Karpas-422 (cell line): ENCODE results near the gene USP30. TPM values are rescaled to one million over a fixed set of nuclear protein-coding genes. Genes with fewer than 3 reads are reported as not detected.

Experiments
- DNase-seq: peaks from one replicate; pipeline ENCODE4 v3.0.0-alpha.2; 2015
- H2AFZ ChIP-seq: fragments of 200-600 bp; sonication (generic); 2 replicates; pipeline ENCODE4 v1.6.1; 2014; ENCODE audit warnings: antibody characterized with exemption, low read length, mixed read lengths
- H3K27ac ChIP-seq: fragments of 200-600 bp; sonication (generic); 2 replicates; pipeline ENCODE4 v1.5.1; 2014; ENCODE audit warnings: mild to moderate bottlenecking, low read length, moderate library complexity
- H3K27me3 ChIP-seq: fragments of 200-600 bp; sonication (generic); 2 replicates; pipeline ENCODE4 v1.6.1; 2014; ENCODE audit warnings: low read length, mixed read lengths
- H3K36me3 ChIP-seq: fragments of 200-600 bp; sonication (generic); 2 replicates; pipeline ENCODE4 v1.6.1; 2014; ENCODE audit warnings: low read length, mixed read lengths; ENCODE audit not compliant: insufficient read depth
- H3K4me1 ChIP-seq: fragments of 200-600 bp; sonication (generic); 2 replicates; pipeline ENCODE4 v1.6.1; 2014; ENCODE audit warnings: mild to moderate bottlenecking, low read length, mixed read lengths
- H3K4me2 ChIP-seq: fragments of 200-600 bp; sonication (generic); 2 replicates; pipeline ENCODE4 v1.6.1; 2014; ENCODE audit warnings: low read length, low read depth, mild to moderate bottlenecking; ENCODE audit not compliant: poor library complexity, severe bottlenecking
- H3K4me3 ChIP-seq: fragments of 200-600 bp; sonication (generic); 2 replicates; pipeline ENCODE4 v1.5.1; 2014; ENCODE audit warnings: mild to moderate bottlenecking, antibody characterized with exemption, low read length, mixed read lengths
- H3K79me2 ChIP-seq: fragments of 200-600 bp; sonication (generic); 2 replicates; pipeline ENCODE4 v1.6.1; 2014; ENCODE audit warnings: mild to moderate bottlenecking, low read length, mixed read lengths
- H3K9ac ChIP-seq: fragments of 200-600 bp; sonication (generic); 2 replicates; pipeline ENCODE4 v1.6.0; 2014; ENCODE audit warnings: low read length
- H3K9me2 ChIP-seq: fragments of 200-600 bp; sonication (generic), shearing (Covaris generic); replicated peaks from 2 replicates; pipeline ENCODE4 v1.6.0; 2014; ENCODE audit warnings: mild to moderate bottlenecking, low read length, moderate library complexity; ENCODE audit not compliant: insufficient read depth
- H3K9me3 ChIP-seq: fragments of 300-700, 200-600 bp; sonication (generic); 2 replicates; pipeline ENCODE4 v1.6.1; 2014; ENCODE audit warnings: low read length, mixed read lengths
- H4K20me1 ChIP-seq: fragments of 200-600 bp; sonication (generic); 2 replicates; pipeline ENCODE4 v1.6.1; 2014; ENCODE audit warnings: mild to moderate bottlenecking, antibody characterized with exemption, low read length, low read depth; ENCODE audit not compliant: insufficient read depth
- total RNA-seq: library from RNA; depleted of rRNA; stranded (reverse); fragments of >200 nt; shearing (Covaris generic); gene quantifications from 2 replicates; pipeline ENCODE4 v1.2.3, GENCODE V29; 2014; ENCODE audit warnings: low replicate concordance

The USP30 gene
- total RNA-seq, 1 experiment from 2014 or later: 19.3 TPM

GRCh38 chr12:109057376-109057775, 5.0 kb downstream of the USP30 start:
- H3K4me2 ChIP-seq: no peak overlapping the region
- no peak overlapping the region for H3K27ac ChIP-seq
- H3K79me2 ChIP-seq: peaks cover 23% of the 10 kb centered on the region
- no peak overlapping the region for H3K9ac ChIP-seq
- no peaks in the 10 kb centered on the region for H3K27me3 ChIP-seq
- no peak for DNase-seq
- H3K4me1 ChIP-seq: peaks cover 17% of the 10 kb centered on the region
- no peaks in the 10 kb centered on the region for H3K36me3 ChIP-seq
- no peaks in the 10 kb centered on the region for H4K20me1 ChIP-seq
- H3K9me2 ChIP-seq: no peaks in the 10 kb centered on the region
- H3K4me3 ChIP-seq: no peak overlapping the region
- no peaks in the 10 kb centered on the region for H3K9me3 ChIP-seq
- H2AFZ ChIP-seq: no peak overlapping the region

GRCh38 chr12:109058773-109059172, 6.4 kb downstream of the USP30 start:
- no peaks in the 10 kb centered on the region for H3K27me3 ChIP-seq
- peaks cover 15% of the 10 kb centered on the region for H3K79me2 ChIP-seq
- no peaks in the 10 kb centered on the region for H3K9me3 ChIP-seq
- no peak overlapping the region for H3K4me2 ChIP-seq
- no peak for DNase-seq
- no peak overlapping the region for H3K4me3 ChIP-seq
- H3K36me3 ChIP-seq: no peaks in the 10 kb centered on the region
- H3K4me1 ChIP-seq: peaks cover 12% of the 10 kb centered on the region
- H3K9me2 ChIP-seq: no peaks in the 10 kb centered on the region
- no peaks in the 10 kb centered on the region for H4K20me1 ChIP-seq
- H3K27ac ChIP-seq: no peak overlapping the region
- no peak overlapping the region for H2AFZ ChIP-seq
- no peak overlapping the region for H3K9ac ChIP-seq

GRCh38 chr12:109064143-109064542, 11.8 kb downstream of the USP30 start:
- H3K9me3 ChIP-seq: no peaks in the 10 kb centered on the region
- peaks cover 8% of the 10 kb centered on the region for H3K4me1 ChIP-seq
- no peak overlapping the region for H2AFZ ChIP-seq
- H4K20me1 ChIP-seq: no peaks in the 10 kb centered on the region
- no peak for DNase-seq
- no peak overlapping the region for H3K4me3 ChIP-seq
- H3K27me3 ChIP-seq: no peaks in the 10 kb centered on the region
- no peaks in the 10 kb centered on the region for H3K9me2 ChIP-seq
- no peaks in the 10 kb centered on the region for H3K36me3 ChIP-seq
- H3K79me2 ChIP-seq: no peaks in the 10 kb centered on the region
- no peak overlapping the region for H3K9ac ChIP-seq
- H3K27ac ChIP-seq: no peak overlapping the region
- H3K4me2 ChIP-seq: no peak overlapping the region

- no peak for DNase-seq
- no peaks in the 10 kb centered on the region for H3K27me3 ChIP-seq
- peaks cover 8% of the 10 kb centered on the region for H3K4me1 ChIP-seq
- H3K27ac ChIP-seq: no peak overlapping the region
- no peaks in the 10 kb centered on the region for H3K9me2 ChIP-seq
- no peak overlapping the region for H3K4me3 ChIP-seq
- H3K9ac ChIP-seq: no peak overlapping the region
- H3K36me3 ChIP-seq: no peaks in the 10 kb centered on the region
- H3K9me3 ChIP-seq: no peaks in the 10 kb centered on the region
- no peaks in the 10 kb centered on the region for H4K20me1 ChIP-seq
- no peak overlapping the region for H3K4me2 ChIP-seq
- no peaks in the 10 kb centered on the region for H3K79me2 ChIP-seq
- no peak overlapping the region for H2AFZ ChIP-seq
Observed at GRCh38 chr12:109065154-109065852, 12.9 kb downstream of the USP30 start.

DNA sequence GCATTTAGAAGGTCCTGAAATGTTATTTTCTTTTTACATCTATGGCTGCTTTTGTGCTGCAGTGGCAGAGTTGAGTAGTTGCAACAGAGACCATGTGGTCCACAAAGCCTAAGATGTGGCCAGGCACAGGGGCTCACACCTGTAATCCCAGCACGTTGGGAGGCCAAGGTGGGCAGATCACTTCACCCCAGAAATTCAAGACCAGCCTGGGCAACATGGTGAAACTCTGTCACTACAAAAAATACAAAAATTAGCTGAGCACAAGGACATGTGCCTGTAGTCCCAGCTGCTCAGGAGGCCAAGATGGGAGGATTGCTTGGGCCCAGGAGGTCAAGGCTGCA, 13.4 kb downstream of the USP30 start:
- H3K79me2 ChIP-seq: no peaks in the 10 kb centered on the region
- DNase-seq: no peak
- no peaks in the 10 kb centered on the region for H3K27me3 ChIP-seq
- no peak overlapping the region for H3K9ac ChIP-seq
- peaks cover 8% of the 10 kb centered on the region for H3K4me1 ChIP-seq
- H4K20me1 ChIP-seq: no peaks in the 10 kb centered on the region
- no peaks in the 10 kb centered on the region for H3K9me3 ChIP-seq
- no peak overlapping the region for H3K4me3 ChIP-seq
- no peak overlapping the region for H2AFZ ChIP-seq
- no peaks in the 10 kb centered on the region for H3K36me3 ChIP-seq
- no peaks in the 10 kb centered on the region for H3K9me2 ChIP-seq
- H3K27ac ChIP-seq: no peak overlapping the region
- H3K4me2 ChIP-seq: no peak overlapping the region

DNA sequence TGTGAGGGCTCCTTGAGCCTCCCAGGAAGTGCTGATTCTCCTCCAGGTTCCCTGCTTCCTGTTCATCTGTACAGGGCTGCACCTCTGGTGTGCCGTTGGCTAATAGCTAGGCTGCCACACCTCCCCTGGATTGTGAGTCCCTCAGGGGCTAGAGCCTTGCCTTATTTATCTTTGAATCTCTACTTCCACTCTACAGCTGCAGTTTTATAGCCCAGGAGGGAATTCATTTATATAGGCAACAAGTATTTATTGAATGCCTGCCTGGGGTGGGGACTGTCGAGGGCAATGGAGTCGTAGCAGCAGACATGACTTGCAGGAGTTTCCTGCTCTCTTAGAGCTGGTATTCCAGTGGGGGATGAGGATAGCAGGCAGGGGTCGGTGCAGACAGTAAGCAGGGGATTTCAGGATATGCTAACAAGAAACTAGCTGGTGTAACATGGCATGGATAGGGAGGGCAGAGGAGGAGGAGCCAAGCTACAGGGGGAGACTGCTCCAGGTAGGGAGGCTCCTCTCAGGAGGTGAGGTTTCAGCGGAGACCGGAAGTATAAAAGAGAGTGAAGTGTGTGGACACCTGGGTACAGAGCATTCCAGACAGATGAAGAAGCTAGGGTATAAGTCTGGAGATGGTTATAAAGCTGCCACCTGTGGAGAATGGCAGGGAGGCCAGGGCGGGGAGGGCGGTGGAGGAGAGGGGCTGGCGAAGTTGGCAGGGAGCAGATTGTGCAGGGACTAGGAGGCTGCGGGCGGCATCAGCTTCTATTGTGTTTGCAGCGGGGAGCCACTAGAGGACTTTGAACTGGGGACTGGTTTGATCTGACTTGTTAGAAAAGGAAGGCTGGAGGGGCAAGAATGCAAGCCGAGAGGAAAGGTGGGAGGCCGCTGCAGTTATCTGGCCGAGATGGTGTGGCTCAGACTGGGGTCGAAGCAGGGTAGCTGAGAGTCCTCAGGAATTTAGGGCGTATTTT, 17.2 kb downstream of the USP30 start:
- Histone ChIP-seq H3K36me3 (peaks cover 5% of the 10 kb centered on the region; the same call in 1 of the 2 replicates), H3K27me3 (no peaks in the 10 kb centered on the region), H3K4me3 (no peak overlapping the region), H3K4me1 (no peaks in the 10 kb centered on the region), H3K9me3 (no peaks in the 10 kb centered on the region), H3K9me2 (no peaks in the 10 kb centered on the region), H4K20me1 (no peaks in the 10 kb centered on the region), H3K4me2 (no peak overlapping the region), H2AFZ (no peak overlapping the region), H3K27ac (no peak overlapping the region), H3K9ac (no peak overlapping the region), H3K79me2 (no peaks in the 10 kb centered on the region)
- no peak for DNase-seq

GRCh38 chr12:109074866-109075265, 22.5 kb downstream of the USP30 start:
- Histone ChIP-seq H3K4me3 (no peak overlapping the region), H3K4me2 (no peak overlapping the region), H3K9ac (no peak overlapping the region), H3K36me3 (peaks cover 16% of the 10 kb centered on the region), H3K27me3 (no peaks in the 10 kb centered on the region), H2AFZ (no peak overlapping the region), H3K27ac (no peak overlapping the region), H4K20me1 (no peaks in the 10 kb centered on the region), H3K4me1 (peaks cover 3% of the 10 kb centered on the region; the same call in 1 of the 2 replicates), H3K79me2 (no peaks in the 10 kb centered on the region), H3K9me3 (no peaks in the 10 kb centered on the region), H3K9me2 (no peaks in the 10 kb centered on the region)
- DNase-seq: no peak

- Histone ChIP-seq H3K9me3 (no peaks in the 10 kb centered on the region), H3K4me3 (no peak overlapping the region), H3K27me3 (no peaks in the 10 kb centered on the region), H3K4me1 (peaks cover 4% of the 10 kb centered on the region; the same call in 1 of the 2 replicates), H3K27ac (no peak overlapping the region), H3K36me3 (peaks cover 8% of the 10 kb centered on the region; the same call in 1 of the 2 replicates), H4K20me1 (no peaks in the 10 kb centered on the region), H3K79me2 (no peaks in the 10 kb centered on the region), H3K9ac (no peak overlapping the region), H3K4me2 (no peak overlapping the region), H3K9me2 (no peaks in the 10 kb centered on the region), H2AFZ (no peak overlapping the region)
- no peak for DNase-seq
Observed at GRCh38 chr12:109082751-109083150, 30.4 kb downstream of the USP30 start.
